Rectal smooth muscle tissue (tissue), 1 donor: ENCODE measurements around the gene PDE8B.

Experiments used
- H3K27ac ChIP-seq: one replicate; pipeline ENCODE4 v1.7.0; 2013; ENCODE audit warnings: low read depth, low read length, inconsistent platforms
- H3K27me3 ChIP-seq: one replicate; pipeline ENCODE4 v1.7.0; 2013; ENCODE audit warnings: low read length; ENCODE audit not compliant: control insufficient read depth, insufficient read depth
- H3K36me3 ChIP-seq: one replicate; pipeline ENCODE4 v1.7.0; 2013; ENCODE audit warnings: low read length; ENCODE audit not compliant: control insufficient read depth, insufficient read depth
- H3K4me1 ChIP-seq: one replicate; pipeline ENCODE4 v1.7.0; 2013; ENCODE audit warnings: low read length; ENCODE audit not compliant: control insufficient read depth, insufficient read depth
- H3K4me3 ChIP-seq: one replicate; pipeline ENCODE4 v1.7.0; 2013; ENCODE audit warnings: low read length
- H3K9ac ChIP-seq: one replicate; pipeline ENCODE4 v1.7.0; 2013; ENCODE audit warnings: low read length

The PDE8B gene

DNA sequence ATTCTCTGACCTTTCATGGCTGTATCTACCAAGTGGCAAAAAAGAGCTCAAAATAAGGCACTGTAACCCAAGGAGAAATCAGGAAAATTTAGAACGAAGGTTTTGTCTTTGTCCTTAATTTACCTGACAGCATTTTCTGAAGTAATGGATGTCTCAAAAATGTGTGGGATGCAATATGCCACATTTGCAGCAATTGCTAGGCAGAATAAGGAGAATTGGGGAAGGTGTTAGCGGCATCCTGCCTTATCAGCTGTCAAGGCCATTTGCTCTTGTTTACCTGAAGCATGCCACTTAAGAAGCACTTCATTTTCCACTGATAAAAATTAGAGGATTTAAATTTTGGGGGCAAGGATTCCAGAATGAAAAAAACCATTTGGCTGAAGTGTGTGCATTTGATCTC is 39.0 kb downstream of the PDE8B start:
- Histone ChIP-seq H3K27ac (no peak overlapping the region), H3K4me3 (no peak overlapping the region), H3K4me1 (no peaks in the 10 kb centered on the region), H3K36me3 (no peaks in the 10 kb centered on the region), H3K9ac (no peak overlapping the region), H3K27me3 (no peaks in the 10 kb centered on the region)

DNA sequence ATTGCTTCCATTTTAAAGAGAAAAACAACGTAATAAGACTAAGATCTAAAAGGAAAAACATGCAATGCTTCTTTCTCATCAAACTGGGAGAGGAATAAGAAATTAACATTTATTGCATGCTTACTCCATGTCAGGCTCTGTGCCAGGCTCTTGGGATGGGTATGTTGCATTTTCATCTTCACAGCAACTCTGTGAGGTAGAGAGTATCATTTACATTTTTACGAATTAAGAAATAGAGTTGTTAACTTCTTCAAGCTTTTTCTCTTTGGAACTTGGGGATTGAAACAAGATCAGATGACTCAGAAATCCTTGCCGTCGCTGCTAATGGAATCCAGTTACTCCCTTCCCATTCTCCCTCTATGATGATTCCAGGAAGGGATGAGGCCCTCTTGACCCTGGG is 39.5 kb downstream of the PDE8B start:
- Histone ChIP-seq H3K36me3 (no peaks in the 10 kb centered on the region), H3K4me3 (no peak overlapping the region), H3K4me1 (no peaks in the 10 kb centered on the region), H3K27me3 (no peaks in the 10 kb centered on the region), H3K27ac (no peak overlapping the region), H3K9ac (no peak overlapping the region)

DNA sequence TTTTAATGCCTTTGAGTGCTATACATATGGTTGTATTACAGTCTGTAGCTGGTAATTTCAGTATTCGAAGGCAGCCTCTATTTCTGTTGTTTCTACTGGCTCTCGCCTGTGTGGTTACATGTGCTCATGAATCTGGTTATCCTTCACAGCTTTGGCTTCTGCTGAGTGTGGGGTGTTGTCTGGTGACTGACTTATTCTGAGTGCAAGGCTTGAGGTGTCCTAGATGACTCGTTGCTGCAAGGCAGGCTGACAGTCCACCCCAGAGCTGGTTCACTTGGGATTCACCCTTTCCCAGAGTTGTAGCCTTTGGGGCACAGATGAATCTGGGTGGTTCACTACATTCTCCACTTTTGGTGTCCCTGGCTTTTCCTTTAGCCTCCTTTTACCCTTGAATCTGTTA is 41.4 kb downstream of the PDE8B start:
- no peak overlapping the region for H3K9ac ChIP-seq
- H3K36me3 ChIP-seq = no peaks in the 10 kb centered on the region
- H3K27ac ChIP-seq = no peak overlapping the region
- no peaks in the 10 kb centered on the region for H3K27me3 ChIP-seq
- H3K4me1 ChIP-seq = no peaks in the 10 kb centered on the region
- no peak overlapping the region for H3K4me3 ChIP-seq

DNA sequence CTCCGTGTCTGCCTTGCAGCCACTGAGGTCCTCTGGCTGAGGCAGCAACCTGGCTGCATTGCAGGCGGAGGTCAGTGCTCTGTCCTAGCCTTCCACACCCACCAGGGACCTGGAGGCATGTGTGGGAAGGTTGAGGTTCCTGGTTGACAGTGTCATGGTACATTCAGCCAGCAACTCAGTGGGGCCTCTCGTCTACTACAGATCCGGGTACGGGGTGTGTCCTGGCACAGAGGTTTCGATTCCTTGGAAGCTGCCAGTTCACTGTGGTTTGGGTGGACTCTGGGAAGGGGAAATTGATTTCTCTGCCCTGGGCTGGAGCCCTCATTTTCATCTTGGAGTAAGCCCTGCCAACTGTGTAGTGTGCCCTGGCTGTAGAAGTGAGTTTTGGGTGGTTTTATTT is 45.1 kb downstream of the PDE8B start:
- no peaks in the 10 kb centered on the region for H3K27me3 ChIP-seq
- no peaks in the 10 kb centered on the region for H3K4me1 ChIP-seq
- H3K27ac ChIP-seq = no peak overlapping the region
- no peaks in the 10 kb centered on the region for H3K36me3 ChIP-seq
- no peak overlapping the region for H3K9ac ChIP-seq
- no peak overlapping the region for H3K4me3 ChIP-seq

DNA sequence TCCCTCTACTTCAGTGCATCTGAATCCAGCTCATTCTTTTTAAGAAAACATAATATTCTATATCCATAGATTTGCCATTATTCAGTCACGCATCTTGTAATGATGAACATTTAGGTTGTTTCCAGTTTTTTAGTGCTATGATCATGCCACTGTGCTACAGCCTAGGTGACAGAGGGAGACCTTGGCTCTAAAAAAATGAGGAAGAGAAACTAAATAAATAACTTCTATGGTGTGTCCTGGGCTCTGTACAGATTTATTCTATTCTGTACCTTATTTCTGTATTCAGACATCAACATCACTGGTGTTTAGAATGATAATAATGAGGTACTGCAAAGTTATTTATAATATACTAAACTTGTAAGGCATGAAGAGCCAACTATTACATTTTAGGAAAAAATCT is 45.9 kb downstream of the PDE8B start:
- no peak overlapping the region for H3K9ac ChIP-seq
- H3K27ac ChIP-seq = no peak overlapping the region
- no peak overlapping the region for H3K4me3 ChIP-seq
- no peaks in the 10 kb centered on the region for H3K27me3 ChIP-seq
- H3K4me1 ChIP-seq = no peaks in the 10 kb centered on the region
- no peaks in the 10 kb centered on the region for H3K36me3 ChIP-seq

DNA sequence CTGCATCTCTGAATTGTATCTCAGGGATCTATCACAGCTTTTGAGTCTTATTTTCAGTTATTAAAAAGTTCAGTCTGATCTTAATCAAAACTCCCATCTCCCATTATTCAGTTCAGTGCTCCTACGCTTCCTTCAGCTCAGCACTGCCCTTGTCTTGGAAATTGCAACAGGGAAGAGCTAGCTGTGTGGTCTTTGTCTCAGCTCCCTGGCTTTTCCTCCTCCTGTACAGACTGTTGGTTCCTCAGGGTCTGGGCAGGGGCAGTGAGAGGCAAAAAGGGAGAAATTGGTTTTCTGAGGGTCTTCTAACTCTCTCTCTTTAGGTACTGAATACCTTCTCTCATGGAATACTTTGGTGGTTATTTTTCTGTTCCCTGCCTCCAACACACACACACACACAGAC is 48.2 kb downstream of the PDE8B start:
- no peak overlapping the region for H3K4me3 ChIP-seq
- H3K4me1 ChIP-seq = peaks cover 3% of the 10 kb centered on the region
- H3K27ac ChIP-seq = no peak overlapping the region
- H3K9ac ChIP-seq = no peak overlapping the region
- H3K27me3 ChIP-seq = no peaks in the 10 kb centered on the region
- H3K36me3 ChIP-seq = no peaks in the 10 kb centered on the region

DNA sequence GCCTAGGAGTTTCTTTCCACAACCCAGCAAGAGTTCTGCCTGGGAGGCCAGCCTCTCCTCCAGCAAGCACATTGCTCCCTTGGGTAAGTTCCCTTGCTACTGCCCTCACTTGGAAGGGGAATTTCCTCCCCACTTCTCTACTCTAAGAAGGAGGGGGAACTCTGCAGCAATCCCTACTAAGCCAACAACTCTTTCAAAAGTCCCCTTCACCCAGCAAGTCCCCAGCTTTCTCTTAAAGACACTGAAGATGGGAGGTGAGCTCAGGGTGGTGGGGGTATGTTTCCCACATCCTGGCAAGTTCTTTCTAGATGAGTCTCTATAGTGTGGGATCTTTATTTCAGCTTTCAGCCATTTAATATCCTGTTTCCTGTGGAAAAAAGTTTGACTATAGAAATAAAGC is 49.0 kb downstream of the PDE8B start:
- H3K36me3 ChIP-seq = no peaks in the 10 kb centered on the region
- no peak overlapping the region for H3K9ac ChIP-seq
- no peaks in the 10 kb centered on the region for H3K27me3 ChIP-seq
- H3K27ac ChIP-seq = no peak overlapping the region
- peaks cover 3% of the 10 kb centered on the region for H3K4me1 ChIP-seq
- no peak overlapping the region for H3K4me3 ChIP-seq

DNA sequence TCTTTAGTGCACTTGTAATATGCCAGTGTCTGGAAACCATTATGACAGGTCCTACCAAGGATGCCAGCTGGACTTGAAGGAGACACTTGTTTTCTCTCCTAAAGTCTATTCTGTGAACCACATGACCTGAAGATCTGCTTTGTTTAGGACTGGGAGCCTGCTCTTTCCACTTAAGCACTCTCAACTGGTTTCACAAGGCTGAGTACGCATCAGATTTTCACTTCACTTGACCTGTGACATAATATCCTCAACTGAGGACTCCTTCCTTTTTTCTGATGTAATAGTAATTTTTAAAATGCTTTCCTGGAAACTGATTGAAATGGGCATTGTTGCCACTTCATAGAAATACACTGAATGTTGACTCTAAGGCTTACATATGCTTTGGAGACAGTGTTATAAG is 52.2 kb downstream of the PDE8B start:
- Histone ChIP-seq H3K36me3 (no peaks in the 10 kb centered on the region), H3K9ac (no peak overlapping the region), H3K4me1 (peaks cover 3% of the 10 kb centered on the region), H3K27ac (no peak overlapping the region), H3K27me3 (no peaks in the 10 kb centered on the region), H3K4me3 (no peak overlapping the region)

DNA sequence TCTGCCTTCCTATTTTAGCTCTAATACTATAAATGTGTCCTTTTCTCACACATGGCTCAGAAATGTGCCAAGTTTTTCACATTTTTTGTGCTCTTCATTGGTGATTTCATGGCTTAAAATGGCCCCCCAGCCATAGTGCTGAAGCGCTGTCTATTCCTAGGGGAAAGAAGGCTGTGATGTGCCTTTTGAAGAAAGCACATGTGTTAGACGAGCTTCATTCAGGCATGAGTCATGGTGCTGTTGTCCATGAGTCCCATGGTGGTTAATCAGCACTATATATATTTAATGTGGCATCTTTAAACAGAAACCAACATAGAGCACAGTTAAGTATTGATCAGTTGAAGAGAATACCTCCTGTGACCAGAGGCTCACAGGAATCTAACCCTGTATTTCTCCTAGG is 55.8 kb downstream of the PDE8B start:
- Histone ChIP-seq H3K36me3 (no peaks in the 10 kb centered on the region), H3K27me3 (no peaks in the 10 kb centered on the region), H3K4me1 (peaks cover 3% of the 10 kb centered on the region), H3K4me3 (no peak overlapping the region), H3K9ac (no peak overlapping the region), H3K27ac (no peak overlapping the region)

DNA sequence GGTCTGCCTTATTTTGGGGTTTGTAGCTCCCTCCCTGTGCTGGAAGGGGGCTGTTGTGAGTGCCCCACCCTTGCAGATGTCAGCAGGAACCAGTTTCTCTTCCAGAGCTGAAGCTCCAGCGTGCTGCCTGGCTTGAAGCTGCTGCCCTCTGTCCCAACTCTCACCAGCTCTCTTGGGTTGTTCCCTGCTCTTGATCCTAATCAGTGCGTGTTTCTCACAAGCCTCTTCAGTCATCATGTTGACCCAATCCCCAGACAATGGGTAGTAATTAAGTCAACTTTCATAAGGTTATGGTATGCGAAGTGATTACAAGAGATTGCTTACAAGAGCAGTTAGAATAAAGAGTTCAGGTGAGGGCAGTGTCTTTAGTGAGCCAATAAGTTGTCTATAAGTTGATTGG is 57.0 kb downstream of the PDE8B start:
- Histone ChIP-seq H3K9ac (no peak overlapping the region), H3K27ac (no peak overlapping the region), H3K27me3 (no peaks in the 10 kb centered on the region), H3K4me1 (no peaks in the 10 kb centered on the region), H3K4me3 (no peak overlapping the region), H3K36me3 (no peaks in the 10 kb centered on the region)

DNA sequence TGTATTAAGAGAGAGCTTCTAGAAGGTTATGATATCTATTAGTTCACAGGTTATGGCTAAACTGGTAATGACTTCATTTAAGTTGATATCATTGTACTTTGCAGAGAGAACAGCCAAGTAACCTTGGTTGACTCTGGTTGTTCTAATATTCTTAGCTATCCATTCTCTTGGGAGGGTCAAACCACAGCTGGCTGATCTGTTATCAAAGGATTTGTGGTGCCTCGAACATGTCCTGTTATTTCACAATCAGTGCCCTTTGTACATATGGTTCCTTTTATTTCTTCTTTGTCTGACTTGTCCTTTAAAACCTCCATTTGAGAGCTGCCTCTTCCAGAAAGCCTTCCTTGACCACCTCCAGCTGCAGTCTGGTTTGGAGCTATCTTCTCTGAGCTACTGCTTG is 61.7 kb downstream of the PDE8B start:
- Histone ChIP-seq H3K36me3 (no peaks in the 10 kb centered on the region), H3K4me1 (no peaks in the 10 kb centered on the region)

DNA sequence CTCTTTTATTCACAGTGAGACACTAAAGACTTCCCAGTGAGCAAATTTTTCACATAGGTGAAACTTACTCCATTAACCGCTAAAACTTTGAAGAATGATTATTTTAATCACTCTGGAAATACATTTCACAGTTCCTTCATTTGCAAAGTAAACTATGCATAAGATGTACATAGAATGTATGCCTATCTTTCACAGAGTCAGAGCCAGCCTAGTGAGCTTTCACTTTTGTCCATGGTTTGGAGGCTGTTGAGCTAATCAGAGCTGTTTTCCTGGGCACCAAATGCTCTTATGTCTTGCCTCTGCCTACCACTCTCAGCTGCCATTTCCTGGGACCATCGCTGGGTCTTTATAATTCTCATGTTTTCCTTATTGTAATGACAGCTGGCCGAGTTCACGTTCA is 67.3 kb downstream of the PDE8B start:
- no peak overlapping the region for H3K4me3 ChIP-seq
- no peaks in the 10 kb centered on the region for H3K27me3 ChIP-seq
- no peak overlapping the region for H3K27ac ChIP-seq
- no peaks in the 10 kb centered on the region for H3K36me3 ChIP-seq
- H3K4me1 ChIP-seq = peaks cover 4% of the 10 kb centered on the region
- no peak overlapping the region for H3K9ac ChIP-seq

More for the DNA sequence above, 61.7 kb downstream of the PDE8B start:
- H3K27me3 ChIP-seq = no peaks in the 10 kb centered on the region
- no peak overlapping the region for H3K27ac ChIP-seq
- H3K9ac ChIP-seq = no peak overlapping the region
- no peak overlapping the region for H3K4me3 ChIP-seq

DNA sequence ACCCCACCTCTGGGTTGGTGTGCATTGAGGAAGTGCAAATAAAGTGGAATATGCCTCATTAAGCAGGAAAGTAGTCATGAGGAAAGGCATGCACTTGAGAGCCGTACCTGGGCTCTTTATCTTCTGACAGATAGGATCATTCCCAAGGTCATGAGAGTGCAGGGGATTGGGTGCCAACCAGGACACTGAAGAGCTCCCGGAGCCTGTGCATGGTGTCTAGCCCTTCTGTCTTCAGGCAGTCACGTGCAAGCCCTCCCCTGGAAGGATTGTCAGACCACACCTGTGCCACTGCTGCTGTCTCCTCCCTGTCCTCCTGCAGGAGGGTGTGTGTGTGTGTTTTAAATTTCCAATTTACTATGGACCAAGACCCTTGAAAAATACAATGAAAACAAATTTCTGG is 69.6 kb downstream of the PDE8B start:
- no peaks in the 10 kb centered on the region for H3K36me3 ChIP-seq
- no peak overlapping the region for H3K9ac ChIP-seq
- H3K27me3 ChIP-seq = no peaks in the 10 kb centered on the region
- no peak overlapping the region for H3K4me3 ChIP-seq
- H3K27ac ChIP-seq = no peak overlapping the region
- H3K4me1 ChIP-seq = peaks cover 4% of the 10 kb centered on the region

DNA sequence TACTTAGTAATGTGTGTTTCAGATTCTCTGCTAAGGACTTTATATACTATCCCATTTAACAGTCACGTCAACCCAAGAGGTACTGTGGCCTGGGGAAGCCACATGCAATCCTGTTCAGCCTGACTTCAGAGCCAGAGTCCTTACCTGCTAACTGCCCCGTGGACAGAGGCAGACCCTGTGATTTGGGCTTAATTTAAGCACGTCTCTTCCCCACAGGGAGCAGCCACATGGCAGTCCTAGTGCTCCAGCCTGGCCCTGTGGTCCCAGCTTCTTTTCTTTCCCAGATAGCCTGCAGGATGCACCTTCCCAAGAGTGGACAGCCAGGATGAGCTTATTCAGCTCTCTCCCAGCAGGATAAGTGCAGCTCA is 71.5 kb downstream of the PDE8B start:
- Histone ChIP-seq H3K4me3 (no peak overlapping the region), H3K4me1 (peaks cover 4% of the 10 kb centered on the region), H3K9ac (no peak overlapping the region), H3K27ac (no peak overlapping the region), H3K36me3 (no peaks in the 10 kb centered on the region), H3K27me3 (no peaks in the 10 kb centered on the region)
